HG03457 (cell line): ENCODE measurements around the gene KIAA1671.

Source experiments
- ATAC-seq: cut with Tn5 transposase; IDR thresholded peaks from one replicate; pipeline ENCODE4 v1.9.1; 2021; ENCODE audit warnings: moderate number of reproducible peaks; ENCODE audit not compliant: unreplicated experiment

KIAA1671 gene

GRCh38 chr22:24950272-24950902, 2.1 kb upstream of the KIAA1671 start:
- no peak for ATAC-seq

GRCh38 chr22:24952837-24953383, 394 bp downstream of the KIAA1671 start:
- no peak for ATAC-seq

- no peak for ATAC-seq
Measured at GRCh38 chr22:24953384-24954113, 1.0 kb downstream of the KIAA1671 start.

GRCh38 chr22:24954114-24954463, 1.6 kb downstream of the KIAA1671 start:
- no peak for ATAC-seq

GRCh38 chr22:24954856-24955255, 2.3 kb downstream of the KIAA1671 start:
- no peak for ATAC-seq

GRCh38 chr22:24957043-24957442, 4.5 kb downstream of the KIAA1671 start:
- no peak for ATAC-seq

GRCh38 chr22:24961217-24961844, 8.8 kb downstream of the KIAA1671 start:
- ATAC-seq, result no peak

- ATAC-seq, result no peak
Measured at GRCh38 chr22:24962094-24962493, 9.6 kb downstream of the KIAA1671 start.

GRCh38 chr22:24962835-24963234, 10.3 kb downstream of the KIAA1671 start:
- ATAC-seq, result no peak

- no peak for ATAC-seq
Measured at GRCh38 chr22:24964441-24964840, 11.9 kb downstream of the KIAA1671 start.

GRCh38 chr22:24965822-24966626, 13.5 kb downstream of the KIAA1671 start:
- ATAC-seq, result no peak

- ATAC-seq, result no peak
Measured at GRCh38 chr22:24968066-24968561, 15.6 kb downstream of the KIAA1671 start.

- ATAC-seq, result no peak
Measured at GRCh38 chr22:24969560-24970301, 17.2 kb downstream of the KIAA1671 start.

- ATAC-seq, result no peak
Measured at GRCh38 chr22:24972369-24972768, 19.9 kb downstream of the KIAA1671 start.

- ATAC-seq, result no peak
Measured at GRCh38 chr22:24973872-24974271, 21.4 kb downstream of the KIAA1671 start.

- ATAC-seq, result no peak
Measured at GRCh38 chr22:24975125-24975640, 22.7 kb downstream of the KIAA1671 start.

- ATAC-seq, result no peak
Measured at GRCh38 chr22:24975813-24976341, 23.4 kb downstream of the KIAA1671 start.

- no peak for ATAC-seq
Measured at GRCh38 chr22:24976442-24977218, 24.1 kb downstream of the KIAA1671 start.
